ENCODE data around the gene ZNF385B.
"Not testable (repeated sequence)": the region's sequence is repeated elsewhere in the genome, so short reads cannot be mapped to it uniquely, and the experiment has no call there.

Gene ZNF385B

DNA sequence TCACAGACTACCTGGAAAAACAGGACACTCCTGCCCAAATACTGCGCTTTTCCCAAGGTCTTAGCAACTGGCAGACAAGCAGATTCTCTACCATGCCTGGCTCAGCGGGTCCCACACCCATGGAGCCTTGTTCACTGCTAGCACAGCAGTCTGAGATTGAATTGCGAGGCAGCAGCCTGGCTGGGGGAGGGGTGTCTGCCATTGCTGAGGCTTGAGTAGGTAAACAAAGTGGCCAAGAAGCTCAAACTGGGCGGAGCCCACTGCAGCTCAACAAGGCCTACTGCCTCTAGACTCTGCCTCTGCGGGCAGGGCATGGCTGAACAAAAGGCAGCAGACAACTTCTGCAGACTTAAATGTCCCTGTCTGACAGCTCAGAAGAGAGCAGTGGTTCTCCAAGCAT, 231.6 kb downstream of the ZNF385B start:
- DNase-seq (ENCODE audit: low spot score): not testable (repeated sequence)

- no peak for DNase-seq (ENCODE audit: low spot score)
Observed at GRCh38 chr2:179626261-179626660, 235.2 kb downstream of the ZNF385B start.

DNA sequence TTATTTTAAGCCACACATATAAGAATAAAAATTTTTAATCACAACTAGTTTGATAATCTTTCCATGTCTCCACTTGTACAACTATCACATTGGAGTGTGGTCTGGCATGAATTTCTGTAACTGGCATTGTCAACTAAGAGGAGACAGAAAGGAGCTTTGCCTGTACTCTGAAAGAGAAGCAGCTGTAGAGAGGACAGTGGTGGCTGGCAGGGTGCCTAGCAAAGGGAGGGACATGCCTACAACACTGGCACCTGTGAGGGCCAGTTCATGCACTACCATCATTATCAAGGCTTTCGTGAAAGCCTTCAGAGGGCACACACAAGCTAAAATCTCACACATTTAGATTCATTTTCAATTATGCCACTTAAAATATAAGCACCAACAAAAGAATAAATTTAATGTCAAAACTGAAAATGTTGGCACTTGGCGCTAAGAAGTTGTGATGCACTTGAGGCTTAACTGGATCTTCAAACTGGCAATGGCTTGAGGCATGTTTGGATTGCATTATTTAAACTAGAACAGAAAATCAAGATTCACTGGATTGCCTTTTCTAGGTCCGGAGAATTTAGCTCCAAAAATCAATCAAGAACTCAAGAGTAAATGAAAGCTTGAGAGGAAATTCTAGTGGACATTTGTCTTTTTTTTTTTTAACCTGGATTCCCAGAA, 238.6 kb downstream of the ZNF385B start:
- no peak for DNase-seq (ENCODE audit: low spot score)

- DNase-seq (ENCODE audit: low spot score): no peak
Observed at GRCh38 chr2:179622112-179622511, 239.3 kb downstream of the ZNF385B start.

DNA sequence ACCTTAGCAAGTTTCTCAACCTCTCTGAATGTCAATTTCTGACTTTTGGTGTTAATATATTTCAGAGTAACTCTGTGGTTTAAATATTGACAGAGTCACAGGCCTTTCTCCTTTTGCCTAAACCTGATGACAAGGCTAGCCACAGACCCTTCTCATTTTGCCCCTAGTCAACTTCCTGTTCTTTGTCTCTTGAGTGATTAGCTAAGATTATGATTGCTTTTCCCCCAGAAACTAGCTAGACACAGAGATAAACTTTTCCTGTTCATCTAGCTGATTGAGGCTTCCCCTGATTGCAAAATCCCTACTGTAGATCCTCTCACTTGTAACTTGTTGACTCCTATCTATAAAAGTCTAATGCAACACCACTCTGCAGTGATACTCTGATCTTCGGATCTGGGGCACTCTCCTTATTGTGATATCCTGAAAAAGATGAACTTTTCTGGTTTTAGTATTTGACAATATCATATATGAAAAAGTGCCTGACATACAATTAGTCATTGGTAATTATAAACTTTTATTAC, 241.4 kb downstream of the ZNF385B start:
- DNase-seq (ENCODE audit: low spot score): no peak

GRCh38 chr2:179614121-179614520, 247.3 kb downstream of the ZNF385B start:
- no peak for DNase-seq (ENCODE audit: low spot score)

DNA sequence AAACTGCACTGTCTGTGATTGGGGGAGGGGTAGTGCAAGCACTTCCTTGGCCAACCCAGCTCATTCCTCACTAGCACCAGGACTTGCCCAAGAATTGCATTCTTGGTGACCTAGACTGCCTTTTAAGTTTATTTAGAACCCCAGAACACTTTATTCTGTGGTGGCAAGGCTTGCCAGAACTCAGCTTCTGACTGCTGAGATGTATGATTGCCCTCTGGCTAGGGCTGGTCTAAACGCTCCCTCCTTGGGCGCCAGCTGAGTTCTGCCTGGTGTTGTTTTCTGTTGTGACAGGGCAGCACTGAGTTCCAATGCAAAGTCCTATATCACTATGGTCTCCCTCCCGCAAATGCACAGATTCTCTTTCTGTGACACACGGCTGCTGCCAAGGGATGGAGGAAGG, 247.7 kb downstream of the ZNF385B start:
- DNase-seq (ENCODE audit: low spot score): no peak

DNA sequence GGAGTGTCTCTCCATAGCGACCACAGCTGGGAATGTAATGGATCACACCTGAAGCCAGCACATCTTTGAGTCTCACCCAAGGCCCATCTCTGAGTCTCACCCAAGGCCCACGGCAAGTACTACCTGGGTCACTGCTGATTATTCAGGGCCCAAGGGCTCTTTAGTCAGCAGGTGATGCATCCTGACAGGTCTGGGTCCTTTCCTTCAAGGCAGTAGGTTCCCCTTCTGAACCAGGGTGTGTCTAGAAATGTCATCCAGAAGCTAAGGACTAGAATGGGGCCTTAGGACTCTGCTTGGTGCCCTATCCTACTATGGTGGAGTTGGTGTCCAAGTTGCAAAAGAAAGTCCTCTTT, 248.1 kb downstream of the ZNF385B start:
- DNase-seq (ENCODE audit: low spot score): no peak

DNA sequence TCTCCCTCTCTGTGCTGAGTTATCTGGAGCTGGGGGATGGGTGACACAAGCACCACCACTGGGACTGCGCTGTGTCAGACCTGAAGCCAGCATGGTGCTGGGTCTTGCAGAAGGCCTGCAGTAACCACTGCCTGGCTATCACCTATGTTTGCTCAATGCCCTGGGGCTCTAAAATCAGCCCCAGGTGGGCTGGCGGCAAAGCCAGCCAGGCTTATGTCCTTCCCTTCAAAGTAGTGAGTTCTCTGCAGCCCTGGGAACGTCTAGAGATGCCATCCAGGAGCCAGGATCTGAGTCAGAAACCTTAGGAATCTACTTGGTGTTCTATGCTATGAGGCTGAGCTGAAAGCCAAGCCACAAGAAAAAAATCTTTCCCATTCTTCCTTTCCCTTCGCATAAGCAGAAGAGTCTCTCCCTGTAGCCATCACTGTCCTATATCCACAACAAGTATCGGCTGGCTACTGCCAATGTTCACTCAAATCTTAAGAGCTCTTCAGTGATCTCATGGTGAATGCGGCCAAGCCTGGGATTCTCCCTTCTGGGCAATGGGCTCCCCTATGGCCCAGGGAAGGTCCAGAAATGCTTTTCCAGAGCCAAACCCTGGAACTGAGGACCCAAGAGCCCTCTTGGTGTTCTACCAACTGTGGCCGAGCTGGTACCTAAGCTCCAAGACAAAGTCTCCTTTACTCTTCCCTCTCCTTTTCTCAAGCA, 248.7 kb downstream of the ZNF385B start:
- DNase-seq (ENCODE audit: low spot score): no peak

- DNase-seq (ENCODE audit: low spot score): no peak
Observed at GRCh38 chr2:179612108-179612507, 249.3 kb downstream of the ZNF385B start.

- no peak for DNase-seq (ENCODE audit: low spot score)
Observed at GRCh38 chr2:179606141-179606540, 255.3 kb downstream of the ZNF385B start.

DNA sequence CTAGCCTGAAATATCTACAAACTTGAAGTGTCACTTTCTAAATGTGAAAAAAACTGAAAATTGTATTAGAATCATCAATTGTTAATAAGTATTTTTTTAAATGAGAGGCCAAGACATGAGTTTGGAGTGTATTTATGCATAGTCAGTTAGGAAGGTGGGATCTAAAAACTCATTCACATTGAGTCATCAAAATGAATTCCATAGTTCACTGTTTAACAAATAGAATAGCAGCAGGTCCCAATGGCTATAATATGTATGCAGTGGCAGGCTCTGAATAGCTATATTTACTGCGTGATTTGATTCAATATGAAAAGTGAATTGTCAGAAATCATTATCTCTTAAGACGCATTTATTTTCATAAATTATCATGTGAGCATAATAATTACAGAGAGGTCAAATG, 256.1 kb downstream of the ZNF385B start:
- no peak for DNase-seq (ENCODE audit: low spot score)

- no peak for DNase-seq (ENCODE audit: low spot score)
Observed at GRCh38 chr2:179604598-179604997, 256.8 kb downstream of the ZNF385B start.

GRCh38 chr2:179602452-179602851, 259.0 kb downstream of the ZNF385B start:
- no peak for DNase-seq (ENCODE audit: low spot score)

GRCh38 chr2:179596018-179596417, 265.4 kb downstream of the ZNF385B start:
- DNase-seq (ENCODE audit: low spot score): no peak

DNA sequence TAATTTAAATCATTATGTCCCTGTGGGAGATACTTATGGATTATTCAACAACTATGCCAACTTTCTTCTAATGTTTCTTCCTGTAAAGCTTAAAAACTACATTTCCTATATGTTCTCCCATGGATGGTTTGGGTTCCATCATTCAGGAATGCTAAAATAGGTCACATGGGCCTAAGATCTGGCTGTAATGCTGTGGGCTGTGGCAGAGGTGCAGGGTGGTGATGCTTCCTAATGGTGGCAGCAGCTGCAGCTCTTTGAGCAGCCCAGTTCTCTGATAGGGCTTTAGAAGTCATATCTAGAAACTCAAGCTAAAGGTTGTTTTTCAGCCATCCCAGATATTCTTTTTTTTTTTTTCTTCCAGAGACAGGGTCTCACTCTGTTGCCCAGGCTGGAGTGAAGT, 266.1 kb downstream of the ZNF385B start:
- no peak for DNase-seq (ENCODE audit: low spot score)

GRCh38 chr2:179594268-179595112, 266.9 kb downstream of the ZNF385B start:
- DNase-seq (ENCODE audit: low spot score): no peak

- no peak for DNase-seq (ENCODE audit: low spot score)
Observed at GRCh38 chr2:179593323-179593722, 268.1 kb downstream of the ZNF385B start.

DNA sequence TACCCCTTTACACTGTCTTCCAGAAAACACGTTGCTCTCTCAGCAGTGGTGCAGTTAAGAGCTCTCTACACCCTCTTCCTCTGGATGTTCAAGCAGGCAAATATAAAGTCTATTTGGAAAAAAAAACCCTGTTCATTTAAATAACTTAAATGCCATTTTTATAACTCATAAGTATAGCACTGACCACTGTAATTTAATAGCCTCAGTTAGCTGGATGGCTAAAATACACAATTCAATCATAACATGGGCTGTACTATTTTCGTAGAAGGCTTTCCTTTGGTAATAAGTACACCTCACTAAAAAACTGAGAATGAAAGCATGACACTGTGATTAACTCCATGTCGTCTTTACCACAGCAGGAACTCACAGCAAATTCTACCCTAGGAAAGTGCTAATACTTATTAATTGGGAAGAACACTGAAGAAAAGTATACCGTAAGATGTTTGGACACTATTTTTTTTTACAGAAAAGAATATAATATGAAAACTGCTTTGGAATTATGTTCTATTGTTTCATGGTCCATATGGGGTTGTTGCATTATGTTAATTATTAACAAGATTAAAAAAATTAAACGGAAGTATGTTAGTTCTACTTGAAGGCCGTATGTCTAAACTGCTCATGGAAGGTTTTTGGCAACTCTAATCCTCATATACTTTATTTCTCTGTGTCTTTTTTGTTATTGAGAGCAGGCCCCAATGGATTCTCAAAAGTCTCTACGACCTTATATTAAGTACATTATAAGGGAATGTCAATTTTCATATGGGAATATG, 269.1 kb downstream of the ZNF385B start:
- DNase-seq (ENCODE audit: low spot score): no peak

DNA sequence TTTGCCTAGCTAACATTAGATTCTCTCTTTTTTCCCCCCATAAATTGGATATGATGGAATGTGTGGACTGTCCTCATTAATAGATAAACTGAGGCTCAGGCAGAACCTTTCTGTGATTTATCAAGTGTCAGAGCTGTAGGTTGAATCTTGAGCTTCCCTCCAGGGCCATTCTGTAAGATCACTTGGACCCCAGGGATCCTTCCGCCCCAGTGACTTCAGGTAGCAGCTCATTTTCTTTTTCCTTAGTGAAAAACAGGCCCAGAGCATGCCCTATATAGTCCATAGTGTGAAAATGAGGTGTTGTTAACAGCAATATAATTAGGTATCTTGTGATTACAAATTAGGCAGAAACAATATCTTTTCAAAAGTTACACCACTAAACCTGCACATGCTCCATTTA, 269.7 kb downstream of the ZNF385B start:
- no peak for DNase-seq (ENCODE audit: low spot score)

- no peak for DNase-seq (ENCODE audit: low spot score)
Observed at GRCh38 chr2:179588486-179589145, 272.8 kb downstream of the ZNF385B start.

All from pons (tissue), 1 donor.